SIG-M5 treated with dmso at 0.1 percent for 504 hours (cell line): ENCODE measurements around the gene MPI.

Experiments used
- DNase-seq: peaks from one replicate; lab custom pipeline; 2025; ENCODE audit not compliant: unreplicated experiment; lab: John Stamatoyannopoulos, UW

The MPI gene, protein sequence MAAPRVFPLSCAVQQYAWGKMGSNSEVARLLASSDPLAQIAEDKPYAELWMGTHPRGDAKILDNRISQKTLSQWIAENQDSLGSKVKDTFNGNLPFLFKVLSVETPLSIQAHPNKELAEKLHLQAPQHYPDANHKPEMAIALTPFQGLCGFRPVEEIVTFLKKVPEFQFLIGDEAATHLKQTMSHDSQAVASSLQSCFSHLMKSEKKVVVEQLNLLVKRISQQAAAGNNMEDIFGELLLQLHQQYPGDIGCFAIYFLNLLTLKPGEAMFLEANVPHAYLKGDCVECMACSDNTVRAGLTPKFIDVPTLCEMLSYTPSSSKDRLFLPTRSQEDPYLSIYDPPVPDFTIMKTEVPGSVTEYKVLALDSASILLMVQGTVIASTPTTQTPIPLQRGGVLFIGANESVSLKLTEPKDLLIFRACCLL

DNA sequence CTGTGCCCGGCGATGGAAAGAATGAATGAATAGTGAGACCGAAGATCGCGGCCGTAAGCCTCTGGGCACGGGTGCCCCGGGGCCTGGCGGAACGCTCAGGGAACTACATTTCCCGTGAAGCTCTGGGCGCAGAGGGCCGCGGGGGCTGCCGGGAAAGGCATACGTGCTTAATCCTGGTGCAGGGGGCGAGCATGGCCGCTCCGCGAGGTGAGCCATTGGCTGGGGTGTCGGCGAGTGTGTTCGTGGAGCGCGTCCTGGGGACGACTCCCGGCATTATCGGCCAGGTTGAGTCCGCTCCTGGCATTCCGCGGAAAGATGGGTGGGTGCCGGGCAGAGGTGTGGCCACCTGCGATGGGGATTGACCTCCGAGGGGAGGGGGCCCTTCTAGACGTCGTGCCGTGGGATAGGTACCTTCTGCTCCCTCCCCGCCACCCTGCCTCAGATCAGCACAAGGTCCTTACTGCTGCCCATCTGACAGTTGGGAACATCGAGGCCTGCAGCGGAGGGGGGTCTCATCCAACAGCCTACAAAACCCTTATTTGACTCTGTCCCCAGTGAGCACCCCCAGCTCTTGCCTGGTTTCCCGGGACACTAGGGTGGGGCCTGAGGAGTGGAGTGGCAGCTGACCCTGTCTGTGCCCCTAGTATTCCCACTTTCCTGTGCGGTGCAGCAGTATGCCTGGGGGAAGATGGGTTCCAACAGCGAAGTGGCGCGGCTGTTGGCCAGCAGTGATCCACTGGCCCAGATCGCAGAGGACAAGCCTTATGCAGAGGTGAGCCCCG, at the start of gene MPI:
MPI (plus strand) TSS at position 160 of the 782 bp plus-strand sequence; CDS start at position 192, 32 bp downstream.
- peak; percentile 78 for DNase-seq

DNA sequence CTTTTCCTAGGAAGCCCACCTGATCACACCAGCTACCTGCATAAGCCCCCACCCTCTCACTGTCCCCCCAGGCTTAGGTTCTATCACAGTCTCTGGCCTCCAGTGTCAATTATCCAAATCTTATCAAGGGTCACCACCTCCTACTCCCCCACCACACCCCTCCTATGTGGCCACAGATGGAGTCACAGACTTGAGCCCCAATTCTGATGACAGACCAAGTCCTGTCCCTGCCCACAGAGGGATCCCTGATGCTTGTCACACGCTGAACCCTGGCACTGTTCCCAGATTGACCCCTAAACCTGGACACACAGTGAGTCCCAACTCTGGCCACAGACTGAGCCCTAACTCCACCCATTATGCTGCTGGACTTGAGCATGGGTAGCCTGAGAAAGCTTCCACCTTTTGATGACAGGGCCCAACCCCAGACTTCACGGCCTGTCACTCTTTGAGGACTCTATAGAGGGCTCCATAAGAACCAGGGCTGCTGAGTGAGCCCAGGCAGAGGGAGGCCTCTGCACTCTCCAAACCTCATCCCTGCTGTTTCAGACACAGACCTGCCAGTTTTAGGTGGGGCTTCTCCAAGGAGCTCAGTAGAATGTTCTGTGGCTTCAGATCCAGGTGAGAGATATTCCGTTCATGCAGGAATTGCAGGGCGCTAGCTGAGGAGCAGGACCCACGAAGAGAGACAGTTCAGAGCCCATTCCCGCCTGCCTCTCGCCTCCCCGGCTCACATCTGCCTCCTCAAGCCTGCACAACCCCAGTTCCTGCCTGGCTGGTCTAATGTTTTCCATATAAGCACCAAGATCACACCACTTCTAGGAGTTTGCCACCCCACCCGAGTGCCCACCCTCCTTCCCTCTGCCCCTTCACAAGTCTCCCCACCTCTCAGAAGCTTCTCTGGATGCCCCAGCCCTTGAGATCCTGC, 48.7 kb upstream of the MPI start:
- DNase-seq = no peak

DNA sequence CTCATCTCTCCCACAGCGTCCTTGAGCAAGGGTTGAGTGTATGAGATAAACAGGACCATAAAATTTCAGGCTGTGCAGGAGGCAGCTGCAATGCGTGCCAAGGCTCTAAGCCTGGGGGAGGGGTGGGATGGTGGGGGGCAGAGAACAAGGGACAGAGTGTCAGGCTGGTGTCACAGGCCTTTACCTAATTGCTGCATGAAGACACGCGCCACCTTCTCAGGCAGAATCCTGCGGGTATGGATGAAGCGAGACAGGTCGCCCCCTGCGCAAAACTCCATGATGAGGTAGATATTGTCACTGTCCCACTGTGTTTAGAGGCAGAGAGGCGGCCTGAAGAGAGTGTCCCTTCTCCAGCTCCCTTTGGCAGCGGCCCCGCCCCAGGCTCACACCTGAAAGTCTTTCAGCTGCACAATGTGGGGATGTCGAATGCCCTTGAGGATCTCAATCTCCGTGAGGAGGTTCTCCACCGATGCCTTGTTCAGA, 47.9 kb upstream of the MPI start:
- no peak for DNase-seq

DNA sequence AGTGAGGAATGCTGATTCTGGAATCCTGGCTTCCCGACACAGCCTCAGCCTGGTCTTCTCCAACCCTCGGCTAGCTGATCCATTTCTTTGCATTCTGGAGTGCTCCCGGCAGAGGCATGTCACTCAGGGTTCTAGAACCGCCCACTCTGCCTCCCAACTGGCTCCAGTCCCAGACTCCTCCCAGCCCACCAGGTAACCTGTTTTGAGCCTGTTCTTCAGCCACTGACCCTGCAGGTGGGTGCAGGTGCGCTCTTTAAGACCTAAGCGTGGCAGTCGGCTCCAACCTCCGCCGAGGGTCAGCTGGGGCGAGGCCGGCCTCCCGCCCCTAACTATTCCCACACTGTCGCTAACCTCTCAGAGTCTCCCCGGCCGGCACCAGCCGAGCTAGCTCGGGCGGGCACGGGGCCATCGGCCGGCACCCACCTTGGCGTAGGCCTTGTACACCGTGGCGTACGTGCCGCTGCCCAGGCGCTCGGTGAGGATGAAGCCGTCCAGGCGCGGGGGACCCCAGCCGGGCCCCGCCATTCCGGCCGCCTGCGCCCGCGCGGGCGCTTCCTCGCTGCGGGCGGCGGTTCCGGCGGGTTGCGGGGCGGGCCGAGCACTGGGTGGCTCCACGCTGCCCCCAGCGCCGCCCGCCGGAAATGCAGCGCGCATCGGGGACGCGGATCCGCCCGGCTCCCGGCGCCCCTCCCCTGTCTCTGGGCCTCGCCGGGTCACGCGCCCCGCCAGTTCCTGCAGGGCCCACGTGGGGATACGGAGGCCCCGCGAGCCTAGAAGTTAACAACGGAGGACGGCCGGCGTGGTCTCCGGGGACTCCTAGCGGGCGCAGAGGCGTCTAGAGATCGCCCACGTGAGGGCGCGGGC, 47.0 kb upstream of the MPI start, which contains the start of gene ULK3:
ULK3 (minus strand) TSS at position 576 of the 864 bp plus-strand sequence; CDS start at position 525, 51 bp downstream.
- peak; percentile 85 for DNase-seq

DNA sequence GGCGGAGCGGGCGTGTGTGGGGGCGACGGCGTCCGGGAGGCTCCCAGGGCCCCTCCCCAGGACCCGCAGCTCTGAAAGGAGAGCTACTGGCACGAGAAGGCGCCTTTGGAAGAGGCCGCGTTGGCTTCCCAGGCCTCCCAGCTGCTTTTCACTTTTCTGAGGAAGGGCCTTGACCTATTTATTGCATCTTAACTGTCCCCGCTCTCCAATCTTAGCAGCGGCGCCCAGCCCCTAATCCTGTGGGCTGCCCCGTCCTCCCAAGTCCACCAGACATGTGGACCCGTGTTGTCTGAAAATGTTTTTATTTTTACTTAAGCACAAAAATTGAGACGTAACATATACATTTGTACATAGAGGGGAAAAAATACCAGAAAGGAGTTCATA, 46.4 kb upstream of the MPI start:
- DNase-seq = no peak

DNA sequence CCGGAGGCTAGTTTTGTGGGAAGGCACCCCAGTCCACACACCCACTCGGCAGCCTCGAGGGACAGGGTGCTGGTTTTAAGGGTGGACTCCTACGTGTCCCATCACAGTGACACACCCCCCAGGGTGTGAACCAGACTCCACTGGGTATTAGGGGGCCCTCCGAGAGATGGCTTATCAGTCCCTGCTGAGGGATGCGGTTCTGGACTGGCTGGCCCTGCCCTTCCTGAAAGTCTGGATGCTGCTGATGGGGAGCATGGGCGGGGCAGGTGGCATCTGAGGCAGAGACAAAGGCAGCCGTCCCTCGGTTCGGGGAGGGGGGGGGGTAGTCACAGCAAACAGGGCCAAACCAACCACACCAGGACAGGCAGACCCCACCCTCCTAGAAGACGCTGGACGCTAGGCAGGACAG, 45.9 kb upstream of the MPI start:
- no peak for DNase-seq

DNA sequence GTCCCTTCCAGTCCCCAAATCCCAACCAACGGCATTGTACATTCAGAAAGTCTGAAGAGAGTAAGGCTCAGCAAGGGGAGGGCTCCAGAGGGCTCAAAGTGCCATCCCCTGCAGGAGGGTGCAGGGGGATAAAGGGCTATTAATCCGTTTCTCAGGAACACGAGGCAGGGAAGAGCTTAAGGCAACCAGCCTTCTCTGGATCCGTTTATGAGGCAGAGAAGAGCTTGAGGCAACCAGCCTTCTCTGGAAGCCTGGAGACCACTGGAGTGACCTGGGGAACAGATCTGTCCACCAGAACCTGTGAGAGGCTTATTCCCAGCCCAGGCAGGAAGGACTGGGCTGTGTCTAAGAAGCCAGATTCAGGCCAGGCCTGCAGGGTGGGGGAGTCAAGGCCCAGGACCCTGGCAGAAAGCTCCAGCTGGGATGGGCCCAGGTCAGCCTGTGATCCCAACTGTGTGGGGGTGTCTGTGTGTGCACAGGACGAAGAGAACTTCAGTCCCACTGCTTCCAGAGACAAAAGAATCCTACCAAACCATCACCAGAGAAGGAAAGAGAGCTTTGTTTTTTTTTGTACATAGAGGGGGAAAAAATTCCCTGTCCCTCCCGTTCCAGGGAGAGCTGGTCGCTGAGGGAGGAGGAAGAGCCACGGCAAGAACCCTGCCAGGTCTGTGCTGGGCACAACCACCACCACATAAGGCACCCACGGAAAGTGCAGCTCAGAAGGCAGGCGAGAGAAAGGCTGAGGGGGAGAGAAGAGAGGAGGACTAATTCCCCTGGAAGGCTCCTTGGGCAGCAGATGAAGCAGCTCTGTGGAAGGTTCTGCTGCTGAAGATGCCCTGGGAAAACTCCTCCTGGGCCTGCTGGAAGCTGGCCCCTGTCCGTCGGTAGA, 45.3 kb upstream of the MPI start:
- DNase-seq = no peak

DNA sequence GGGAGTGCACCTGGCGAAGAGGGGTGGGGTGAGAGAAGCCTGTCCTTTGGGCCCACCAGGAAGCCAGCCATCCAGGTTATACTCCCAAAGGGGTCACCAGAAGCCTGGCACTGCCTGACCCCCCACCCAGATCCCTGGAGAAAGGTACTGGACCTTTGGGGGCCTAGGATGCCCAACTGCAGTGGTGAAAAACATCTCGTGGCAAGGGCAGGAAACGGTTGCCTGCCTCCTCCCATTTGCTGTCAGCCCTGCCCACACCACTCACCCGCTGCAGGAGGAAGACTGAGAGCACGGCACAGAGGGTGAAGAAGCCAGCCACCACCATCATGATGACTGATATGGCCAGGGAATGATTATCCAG, 44.7 kb upstream of the MPI start:
- DNase-seq = no peak

DNA sequence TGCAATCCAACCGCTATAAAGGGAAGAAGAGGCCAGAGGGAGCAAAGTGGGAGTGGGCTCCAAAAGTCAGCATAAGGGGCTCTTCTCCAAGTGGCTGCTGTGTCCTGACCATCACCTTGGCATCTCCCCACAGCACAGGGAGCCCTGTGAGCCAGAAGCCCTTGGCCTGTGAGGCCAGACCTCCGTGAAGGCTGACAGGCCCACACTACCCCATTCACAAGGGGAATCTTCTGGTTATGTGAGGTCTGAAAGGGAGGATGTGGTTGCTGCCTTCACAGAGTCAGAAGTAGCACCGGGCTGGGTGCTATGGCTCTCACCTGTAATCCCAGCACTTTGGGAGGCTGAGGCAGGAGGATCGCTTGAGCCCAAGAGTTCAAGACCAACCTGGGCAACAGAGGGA, 44.3 kb upstream of the MPI start:
- no peak for DNase-seq

DNA sequence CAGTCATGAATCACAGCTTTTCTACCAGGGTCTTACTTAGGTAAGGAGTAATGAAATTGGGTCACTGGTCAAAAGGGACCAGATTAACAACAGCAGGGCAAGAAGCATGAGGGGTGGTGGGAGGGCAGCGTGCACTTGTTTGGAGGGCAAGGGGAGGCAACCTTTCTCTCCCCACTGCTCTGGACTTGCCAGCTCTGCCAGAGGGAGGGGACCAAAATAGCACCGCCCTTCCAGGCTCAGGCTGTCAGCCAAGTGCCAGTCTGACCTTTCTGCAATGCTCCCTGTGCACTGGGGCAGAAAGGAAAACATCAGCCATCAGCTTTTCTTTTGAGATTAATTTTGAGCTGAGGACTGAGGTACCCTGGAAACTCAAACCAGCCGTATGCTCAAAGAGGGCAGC, 42.4 kb upstream of the MPI start:
- no peak for DNase-seq

DNA sequence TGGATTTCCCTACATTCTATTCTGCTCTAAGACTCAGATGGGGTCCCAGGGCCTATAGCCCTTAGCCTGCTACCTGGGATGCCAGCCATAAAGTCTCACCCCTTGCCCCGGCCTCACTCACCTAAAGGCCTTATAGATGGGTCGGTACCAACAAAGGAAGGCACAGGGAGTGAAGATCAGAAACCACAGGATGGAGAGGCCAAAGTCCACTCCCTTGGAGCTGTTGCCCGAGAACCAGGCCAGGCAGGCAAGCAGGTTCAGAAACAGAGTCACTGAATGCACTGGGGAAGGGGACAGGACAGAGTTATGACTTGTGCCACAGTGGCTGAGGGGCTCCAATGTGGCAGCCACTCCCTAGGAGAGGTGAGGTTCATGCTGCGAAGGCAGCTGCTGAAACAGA, 39.4 kb upstream of the MPI start:
- DNase-seq = no peak

DNA sequence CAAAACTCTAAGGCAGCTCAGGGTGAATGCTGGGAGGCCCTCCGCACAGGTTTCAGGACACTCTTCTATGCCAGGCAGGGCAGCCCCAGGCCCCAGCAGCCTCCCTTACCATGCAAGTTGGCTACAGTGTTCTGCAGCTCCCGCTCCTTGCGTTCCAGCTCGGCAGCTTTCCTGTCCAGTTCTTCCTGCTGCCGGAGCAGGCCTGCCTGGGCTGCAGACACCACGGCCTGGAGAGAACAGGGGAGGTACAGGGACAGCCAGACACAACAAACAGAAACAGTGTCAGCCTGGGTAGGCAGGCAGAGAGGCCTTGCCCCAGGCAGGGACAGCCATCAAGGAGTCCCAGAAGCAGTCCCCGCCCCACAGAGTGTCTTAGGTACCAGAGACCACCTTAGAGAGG, 37.9 kb upstream of the MPI start:
- DNase-seq = no peak

DNA sequence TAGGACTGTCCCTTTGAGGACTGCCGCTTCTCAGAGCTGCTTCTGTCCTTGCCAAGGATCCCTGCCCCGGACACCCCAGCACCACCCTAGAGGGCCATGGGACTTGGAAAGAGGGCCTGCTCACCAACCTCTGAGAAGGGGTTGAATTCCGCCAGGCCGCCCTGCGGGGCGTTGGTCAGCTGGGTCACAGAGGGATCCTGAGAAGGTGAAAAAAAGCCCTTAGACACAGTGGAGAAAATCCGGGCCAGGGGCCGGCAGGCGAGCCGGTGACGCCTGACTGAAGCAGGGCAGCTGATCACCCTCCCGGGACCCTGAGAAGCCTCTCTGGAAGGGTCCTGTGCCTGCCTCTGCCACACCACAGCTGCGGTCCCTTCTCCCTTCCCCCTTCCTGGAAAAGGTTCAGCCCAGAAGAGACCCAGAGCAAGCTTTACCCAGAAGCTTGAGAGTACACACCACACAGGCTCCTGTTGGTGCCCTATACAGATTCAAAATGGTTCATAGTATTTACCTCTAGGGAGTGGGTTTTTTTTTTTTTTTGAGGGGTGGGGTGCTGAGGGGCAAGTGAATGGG, 35.3 kb upstream of the MPI start:
- no peak for DNase-seq

DNA sequence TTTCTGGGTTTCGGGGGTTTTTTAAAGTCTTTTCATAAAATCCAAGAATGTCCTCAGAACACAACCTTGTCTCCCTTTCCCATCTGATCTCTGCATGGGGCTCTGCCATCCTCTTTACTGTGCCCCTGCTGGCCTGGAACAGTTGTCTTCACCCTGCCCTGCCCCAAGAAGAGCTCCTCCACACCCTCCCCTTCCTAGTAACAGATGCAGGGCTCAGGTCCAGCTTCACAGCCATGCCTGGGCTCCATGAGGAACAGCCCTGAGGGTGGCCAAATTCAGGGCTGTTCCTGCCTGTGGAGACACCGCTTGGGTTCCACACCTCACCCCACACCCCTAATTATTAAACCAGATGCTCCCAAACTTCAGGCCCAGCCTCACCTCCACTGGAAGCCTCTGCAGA, 34.0 kb upstream of the MPI start:
- no peak for DNase-seq

DNA sequence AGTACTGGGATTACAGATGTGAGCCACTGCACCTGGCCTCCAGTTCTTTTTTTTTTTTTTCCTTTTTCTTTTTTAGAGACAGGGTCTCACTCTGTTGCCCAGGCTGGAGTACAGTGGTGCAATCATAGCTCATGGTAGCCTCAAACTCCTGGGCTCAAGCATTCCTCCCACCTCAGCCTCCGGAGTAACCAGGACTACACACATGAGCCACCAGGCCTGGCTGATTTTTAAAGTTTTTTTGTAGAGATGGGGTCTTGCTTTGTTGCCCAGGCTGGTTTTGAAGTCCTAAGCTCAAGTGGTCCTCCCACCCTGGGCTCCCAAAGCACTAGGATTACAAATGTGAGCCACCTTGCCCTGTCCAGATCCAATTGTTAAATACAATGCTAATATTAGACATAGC, 33.3 kb upstream of the MPI start:
- DNase-seq = no peak

DNA sequence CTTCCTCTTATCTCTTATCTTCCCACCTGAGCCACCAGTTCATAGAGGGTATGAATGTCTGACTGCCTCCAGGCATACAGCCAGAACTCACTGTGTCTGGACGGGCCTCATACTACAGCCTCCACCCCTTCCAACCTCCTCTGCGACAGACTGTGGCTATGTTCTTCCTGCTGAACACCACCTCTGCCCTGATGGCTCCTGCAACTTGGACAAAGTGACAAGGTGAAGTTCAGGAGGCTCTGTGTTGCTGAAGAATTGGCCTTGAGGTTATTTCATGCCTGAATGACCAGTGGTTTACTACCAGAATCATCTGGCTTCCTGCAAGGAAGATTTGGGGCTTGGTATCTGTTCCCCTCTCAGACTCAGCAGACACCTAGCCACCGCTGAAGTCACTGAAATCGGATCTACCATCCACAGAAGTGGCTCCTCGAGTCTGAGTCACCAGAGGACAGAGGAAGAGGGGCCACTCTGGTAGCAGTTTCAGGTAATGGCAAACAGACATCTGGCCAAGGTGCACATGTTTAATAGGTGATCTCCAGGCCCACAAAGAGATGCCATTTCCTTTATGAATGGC, 32.7 kb upstream of the MPI start:
- no peak for DNase-seq

DNA sequence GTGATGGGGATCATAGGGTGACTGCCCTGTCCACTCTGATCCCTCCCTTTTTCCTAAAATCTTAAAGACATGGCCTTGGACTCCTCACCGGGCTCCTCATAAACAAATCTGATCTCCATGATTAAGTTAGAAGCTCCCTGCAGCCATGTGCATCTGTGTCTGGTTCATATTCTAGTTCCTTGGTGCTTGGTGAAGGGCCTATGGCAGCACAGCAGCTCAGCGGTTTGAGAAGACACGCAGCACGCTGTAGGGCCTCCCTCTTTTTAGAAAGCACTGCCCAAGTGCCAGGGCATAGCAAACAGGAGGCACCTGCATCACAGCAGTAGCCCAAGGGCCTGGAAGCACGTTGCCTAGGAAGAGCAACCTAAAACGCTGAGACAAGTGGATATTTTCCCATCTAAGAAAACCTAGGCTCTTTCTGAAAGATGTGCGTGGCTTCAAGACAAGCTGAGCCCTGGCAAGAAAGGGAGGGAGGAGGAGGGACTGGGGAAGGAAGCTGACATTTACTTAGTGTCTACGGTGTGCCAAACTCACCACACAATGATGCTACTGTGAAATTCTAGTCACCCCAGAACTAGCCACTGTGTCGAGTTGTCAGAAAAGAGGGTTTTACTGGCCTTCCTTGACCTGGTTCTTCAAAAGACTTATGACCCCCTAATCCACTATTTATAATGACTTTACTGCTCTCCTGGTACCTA, 32.0 kb upstream of the MPI start:
- no peak for DNase-seq

DNA sequence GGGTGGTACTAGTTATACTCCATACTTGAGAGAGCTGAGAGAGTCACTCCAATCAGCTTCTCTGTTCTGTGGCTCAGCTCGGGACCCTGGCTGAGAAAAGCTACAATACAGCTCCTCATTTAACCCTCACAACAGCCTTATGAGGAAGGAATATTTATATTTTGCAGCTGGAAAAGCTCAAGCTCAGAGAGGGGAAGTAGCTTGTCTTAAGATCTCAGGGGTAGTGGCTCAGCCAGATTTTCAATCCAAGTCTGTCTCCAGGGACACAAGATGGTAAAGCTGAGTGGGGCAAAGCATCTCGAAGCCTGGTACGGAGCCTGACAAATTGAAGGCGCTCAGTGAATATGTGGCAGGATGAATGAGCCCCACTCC, 31.5 kb upstream of the MPI start:
- no peak for DNase-seq
